Activated T-cell treated with anti-CD3 and anti-CD28 coated beads for 4 hours (primary cell): ENCODE results near the gene TULP4.
"Not testable (repeated sequence)": the region's sequence is repeated elsewhere in the genome, so short reads cannot be mapped to it uniquely, and the experiment has no call there.

Experiments used
- DNase-seq: peaks from one replicate; pipeline ENCODE4 v3.0.0-alpha.2; 2020

TULP4 gene

DNA sequence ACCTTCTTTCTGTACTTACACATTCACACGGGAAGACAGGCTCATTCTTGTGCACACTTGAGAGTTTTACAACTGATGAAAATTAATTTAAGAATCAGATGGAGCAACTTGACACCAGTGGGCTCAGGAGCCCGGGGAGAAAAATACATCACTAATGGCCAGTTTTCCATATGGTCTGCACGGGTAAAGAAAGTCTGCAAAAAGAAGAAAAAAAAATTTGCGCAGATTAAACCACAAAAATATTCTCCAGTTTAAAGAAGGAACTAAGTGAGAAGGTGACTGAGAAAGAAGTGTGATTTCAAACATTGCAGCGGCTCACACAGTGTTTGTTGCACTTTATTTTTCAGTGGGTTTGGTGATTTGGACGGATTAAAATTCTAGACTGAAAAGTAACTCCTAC, at the start of gene TULP4:
TULP4 (plus strand) TSS at position 301 of the 400 bp plus-strand sequence. CDS start 1,552 bp downstream, outside the sequence.
- DNase-seq = no peak

- no peak for DNase-seq
Measured at GRCh38 chr6:158262755-158263154, 49.5 kb upstream of the TULP4 start.

DNA sequence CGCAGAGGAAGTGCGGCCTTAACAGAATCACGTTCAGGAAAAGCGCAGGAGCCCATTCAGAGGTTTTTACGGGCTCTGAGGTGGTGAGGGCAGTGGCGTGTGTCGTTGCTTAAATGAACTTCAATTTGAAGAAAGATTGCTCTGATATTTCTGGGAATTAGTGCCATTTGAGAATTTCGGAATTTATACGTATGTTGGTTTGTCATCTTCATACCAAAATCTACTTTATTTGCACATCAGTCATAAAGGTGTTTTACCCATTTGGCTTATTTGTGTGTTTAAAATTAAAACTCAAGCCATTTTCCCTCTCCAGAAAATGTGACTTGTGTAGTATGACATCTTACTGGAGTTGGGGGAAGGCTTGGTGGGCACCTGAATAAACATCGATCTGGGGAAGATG, 48.1 kb upstream of the TULP4 start:
- no peak for DNase-seq

GRCh38 chr6:158266131-158266530, 46.1 kb upstream of the TULP4 start:
- no peak for DNase-seq

DNA sequence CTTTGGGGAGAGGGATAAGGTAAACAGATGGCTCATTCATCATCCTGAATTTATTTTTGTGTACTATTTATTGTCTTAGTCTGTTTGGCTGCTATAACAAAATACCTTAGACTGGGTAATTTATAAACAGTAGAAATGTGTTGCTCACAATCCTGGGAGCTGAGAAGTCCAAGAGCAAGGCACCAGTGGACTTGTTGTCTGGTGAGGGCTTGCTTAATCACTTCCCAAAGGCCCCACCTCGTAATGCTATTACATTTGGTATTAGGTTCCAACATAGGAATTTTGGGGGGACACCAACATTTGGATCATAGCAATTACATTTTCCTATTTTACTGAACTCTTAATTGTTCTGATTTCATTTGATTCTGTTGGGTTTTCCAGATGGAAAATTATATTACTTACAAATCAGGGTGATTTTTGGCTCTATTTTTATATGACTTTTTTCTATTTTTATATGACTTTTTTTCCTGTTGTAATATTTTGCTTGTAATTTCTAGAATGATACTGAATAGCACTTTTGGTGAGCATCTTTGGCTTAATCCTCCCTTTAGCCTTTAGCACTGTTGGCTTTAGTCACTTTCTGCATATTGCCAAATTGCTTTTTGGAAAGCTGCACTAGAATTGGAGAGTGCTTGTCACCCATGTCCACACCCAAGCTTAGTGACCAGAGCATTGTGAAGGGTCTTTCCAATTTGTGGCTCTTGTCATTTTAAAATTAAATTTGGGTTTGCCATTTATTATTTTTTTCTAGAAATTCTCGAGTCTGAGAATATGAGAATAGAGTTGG, 43.7 kb upstream of the TULP4 start:
- no peak for DNase-seq

DNA sequence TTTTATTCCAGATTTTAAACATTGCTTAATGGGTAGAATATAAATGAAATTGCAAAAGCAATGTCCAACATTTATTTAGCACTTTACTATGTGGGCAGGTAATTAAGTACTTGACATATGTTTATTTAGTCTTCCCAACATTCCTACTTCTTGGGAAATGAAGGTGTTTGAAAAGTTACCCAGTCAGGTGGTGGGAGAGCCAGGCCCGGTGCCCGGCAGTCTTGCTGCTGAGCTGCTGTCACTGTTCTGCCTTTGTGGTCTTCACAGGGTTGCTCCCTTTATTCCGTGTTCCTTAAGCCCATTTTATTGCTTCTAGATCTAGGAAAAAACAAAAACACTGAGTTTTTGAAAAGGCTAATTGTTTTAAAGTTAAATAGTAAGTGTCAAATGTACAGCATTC, 42.6 kb upstream of the TULP4 start:
- DNase-seq = no peak

DNA sequence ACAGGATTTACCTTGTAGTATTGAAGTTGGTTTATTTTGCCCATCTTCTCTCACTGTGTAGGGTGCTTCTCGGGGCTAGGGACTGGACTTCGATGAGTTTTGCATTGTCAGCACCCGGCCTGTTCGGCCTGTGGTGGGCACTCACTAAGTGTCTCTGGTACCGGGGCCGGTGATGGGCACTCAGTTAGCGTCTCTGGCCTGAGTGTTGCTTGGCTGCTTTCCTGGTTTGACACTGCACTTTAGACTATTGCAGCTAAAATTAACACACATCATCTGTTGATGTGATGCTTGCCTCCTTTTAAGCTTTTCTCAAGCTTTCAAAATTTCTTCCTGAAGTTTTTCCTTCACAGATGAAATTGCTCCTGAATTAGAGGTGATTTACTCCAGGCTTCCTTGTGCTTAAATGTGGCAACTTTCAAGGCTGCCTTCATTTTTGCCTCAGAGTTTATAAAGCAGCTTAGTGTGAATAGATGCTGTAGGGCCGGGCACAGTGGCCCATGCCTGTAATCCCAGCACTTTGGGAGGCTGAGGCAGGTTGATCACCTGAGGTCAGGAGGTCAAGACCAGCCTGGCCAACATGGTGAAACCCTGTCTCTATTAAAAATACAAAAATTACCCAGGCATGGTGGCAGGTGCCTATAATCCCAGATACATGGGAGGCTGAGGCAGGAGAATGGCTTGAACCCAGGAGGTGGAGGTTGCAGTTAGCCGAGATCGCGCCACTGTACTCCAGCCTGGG, 41.7 kb upstream of the TULP4 start:
- DNase-seq = no peak

DNA sequence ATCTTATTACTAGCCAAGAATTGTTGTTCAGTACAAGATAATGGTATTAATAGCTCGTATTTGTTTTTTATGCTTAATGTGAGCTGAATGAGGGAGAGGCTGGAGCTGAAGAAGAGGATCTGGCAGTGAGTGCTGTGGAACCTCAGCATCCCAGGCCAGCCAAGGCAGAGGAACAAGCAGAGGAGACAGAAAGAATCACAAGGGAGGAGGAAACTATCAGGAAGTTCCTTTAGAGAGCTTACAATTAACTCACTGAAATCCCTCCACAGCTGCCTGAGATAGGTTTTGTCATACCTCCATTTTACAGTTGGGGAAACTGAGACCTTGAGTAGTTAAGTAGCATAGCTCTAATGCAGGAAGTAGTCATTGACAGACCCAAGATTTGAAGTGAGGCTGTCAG, 39.9 kb upstream of the TULP4 start:
- no peak for DNase-seq

GRCh38 chr6:158278004-158278403, 34.3 kb upstream of the TULP4 start:
- DNase-seq = no peak

DNA sequence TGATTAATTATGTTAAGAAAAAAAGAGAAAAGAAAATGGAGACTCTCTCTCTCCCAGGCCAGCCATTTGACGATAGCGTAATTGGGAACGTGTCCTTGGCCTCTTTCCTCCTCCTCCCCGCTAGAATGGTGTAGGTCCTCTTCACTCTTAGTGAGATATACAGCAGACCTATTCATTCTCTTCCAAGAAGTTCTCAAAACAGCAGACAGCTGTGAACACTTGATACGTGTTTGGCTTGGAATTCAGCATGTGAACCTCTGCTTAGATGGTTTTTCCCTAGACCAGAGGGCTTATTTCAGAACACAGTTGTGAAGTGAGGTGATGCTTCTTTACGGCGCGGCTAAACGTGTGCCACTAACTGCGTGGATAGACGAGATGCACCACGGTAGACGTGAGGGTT, 32.6 kb upstream of the TULP4 start:
- DNase-seq = no peak

GRCh38 chr6:158283304-158283980, 28.8 kb upstream of the TULP4 start:
- no peak for DNase-seq

DNA sequence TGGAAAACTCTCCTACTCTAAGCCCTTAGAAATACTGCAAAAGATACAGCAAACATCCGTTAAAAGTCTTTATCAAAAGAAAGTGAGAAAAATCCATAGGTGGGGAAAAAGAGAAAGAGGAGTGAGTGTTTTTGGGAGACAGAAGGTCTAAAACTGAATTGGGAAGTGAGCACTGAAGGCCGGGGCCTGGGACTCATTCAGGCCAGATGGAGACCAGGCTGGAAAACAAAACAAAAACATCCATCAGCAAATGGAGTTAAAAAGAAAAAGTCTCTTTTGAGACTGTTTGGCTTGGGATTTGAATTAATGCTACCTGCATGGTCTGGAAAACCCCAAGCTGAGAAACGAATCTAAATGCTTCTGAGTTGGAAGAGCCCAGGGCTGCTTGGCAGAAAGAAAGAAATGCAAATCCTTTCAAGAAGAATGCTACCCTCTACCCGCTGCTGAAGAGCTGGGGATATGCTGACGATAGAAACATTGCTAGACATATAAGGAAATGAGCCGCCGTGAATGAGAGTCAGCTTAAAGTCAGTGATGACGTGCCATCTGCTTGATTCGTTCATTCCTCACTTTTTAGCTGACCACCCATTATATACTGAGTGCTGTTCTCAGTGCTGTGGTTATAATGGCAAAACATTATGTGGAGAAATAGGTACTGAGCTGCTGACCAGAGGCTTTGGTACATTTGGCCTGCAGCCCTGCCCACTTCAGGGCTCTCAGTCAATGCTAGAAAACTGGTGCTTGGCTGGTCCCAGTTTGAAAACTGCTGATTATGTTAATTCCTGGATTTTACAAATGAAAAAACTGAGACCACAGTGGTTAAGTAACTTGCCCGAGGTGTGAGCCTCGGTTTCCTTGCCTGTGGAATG, 28.0 kb upstream of the TULP4 start:
- DNase-seq = no peak

DNA sequence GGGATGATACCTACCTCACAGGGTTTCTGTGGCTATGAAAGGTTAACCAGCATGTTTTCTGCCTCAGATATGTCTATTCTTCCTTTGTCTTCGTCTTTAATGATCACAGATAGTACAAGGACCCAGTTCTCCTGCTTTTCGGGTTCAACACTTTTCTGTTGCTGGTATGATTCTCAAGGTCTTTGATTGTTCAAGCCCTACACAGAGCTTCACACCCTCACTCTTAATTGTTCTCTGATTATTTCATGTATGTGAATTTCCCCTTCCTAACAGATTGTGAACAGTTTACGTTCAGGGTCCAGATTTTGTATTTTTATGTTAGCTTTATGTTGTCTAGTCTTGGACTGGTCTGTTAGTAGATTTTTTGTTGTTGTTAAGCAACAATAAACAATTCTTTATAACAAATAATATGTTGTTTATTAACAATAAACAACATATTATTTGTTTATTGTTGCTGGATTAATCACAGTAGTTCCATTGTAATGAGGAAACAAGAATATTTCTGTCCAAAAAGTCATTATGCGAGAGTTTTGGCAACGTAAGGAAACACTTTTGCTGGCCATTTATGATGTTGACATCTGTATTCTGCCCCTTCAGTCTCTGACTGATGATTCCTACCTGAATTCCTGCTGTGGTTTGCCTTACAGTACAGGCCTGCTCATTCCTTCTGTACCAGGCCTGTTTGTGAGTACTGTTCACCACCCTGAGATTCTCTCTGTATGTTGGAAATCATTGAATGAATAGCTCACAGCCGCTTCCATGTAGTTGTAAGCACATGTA, 27.2 kb upstream of the TULP4 start:
- DNase-seq = no peak

GRCh38 chr6:158285656-158286021, 26.6 kb upstream of the TULP4 start:
- no peak for DNase-seq

GRCh38 chr6:158286413-158286812, 25.9 kb upstream of the TULP4 start:
- DNase-seq = no peak

- no peak for DNase-seq
Measured at GRCh38 chr6:158287047-158287446, 25.2 kb upstream of the TULP4 start.

GRCh38 chr6:158290040-158290439, 22.2 kb upstream of the TULP4 start:
- DNase-seq = no peak

GRCh38 chr6:158290659-158291058, 21.6 kb upstream of the TULP4 start:
- peak; percentile 27 for DNase-seq

DNA sequence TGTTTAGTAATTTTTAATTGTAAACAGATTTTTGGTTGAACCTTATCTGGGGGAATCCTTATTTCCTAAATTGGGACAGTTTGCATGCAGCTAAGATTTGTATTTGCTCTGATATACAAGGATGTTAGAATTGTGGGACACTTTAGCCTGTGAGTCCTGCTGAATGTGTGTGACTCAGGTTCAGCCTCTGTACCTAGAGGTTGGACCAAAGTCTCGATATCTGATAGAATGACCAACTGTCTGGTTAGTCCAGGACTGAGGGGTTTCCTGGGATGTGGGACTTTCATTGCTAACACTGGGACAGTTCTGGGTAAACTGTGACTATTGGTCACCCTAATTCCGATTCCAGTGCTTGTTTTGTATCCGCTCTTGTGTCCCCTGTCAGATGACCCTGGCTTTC, 20.2 kb upstream of the TULP4 start:
- no peak for DNase-seq

DNA sequence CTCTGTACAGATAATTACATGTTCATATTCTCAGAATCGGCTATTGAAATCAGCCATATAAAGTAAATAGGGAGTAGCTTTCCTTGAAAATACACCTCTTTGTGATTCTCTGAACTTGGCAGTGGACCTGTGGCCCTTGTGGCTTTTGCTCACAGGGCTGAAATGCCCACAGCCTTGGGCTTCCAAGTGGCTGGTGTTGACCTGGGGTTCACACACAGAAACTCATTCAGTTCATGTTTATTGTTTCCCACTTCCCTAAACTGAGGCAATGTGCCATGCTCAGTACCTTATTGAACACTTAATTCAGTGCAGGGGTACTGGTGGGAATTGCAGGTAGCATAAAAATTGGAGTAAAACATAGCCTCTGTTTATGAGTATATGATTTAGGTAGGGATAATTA, 19.1 kb upstream of the TULP4 start:
- DNase-seq = no peak

DNA sequence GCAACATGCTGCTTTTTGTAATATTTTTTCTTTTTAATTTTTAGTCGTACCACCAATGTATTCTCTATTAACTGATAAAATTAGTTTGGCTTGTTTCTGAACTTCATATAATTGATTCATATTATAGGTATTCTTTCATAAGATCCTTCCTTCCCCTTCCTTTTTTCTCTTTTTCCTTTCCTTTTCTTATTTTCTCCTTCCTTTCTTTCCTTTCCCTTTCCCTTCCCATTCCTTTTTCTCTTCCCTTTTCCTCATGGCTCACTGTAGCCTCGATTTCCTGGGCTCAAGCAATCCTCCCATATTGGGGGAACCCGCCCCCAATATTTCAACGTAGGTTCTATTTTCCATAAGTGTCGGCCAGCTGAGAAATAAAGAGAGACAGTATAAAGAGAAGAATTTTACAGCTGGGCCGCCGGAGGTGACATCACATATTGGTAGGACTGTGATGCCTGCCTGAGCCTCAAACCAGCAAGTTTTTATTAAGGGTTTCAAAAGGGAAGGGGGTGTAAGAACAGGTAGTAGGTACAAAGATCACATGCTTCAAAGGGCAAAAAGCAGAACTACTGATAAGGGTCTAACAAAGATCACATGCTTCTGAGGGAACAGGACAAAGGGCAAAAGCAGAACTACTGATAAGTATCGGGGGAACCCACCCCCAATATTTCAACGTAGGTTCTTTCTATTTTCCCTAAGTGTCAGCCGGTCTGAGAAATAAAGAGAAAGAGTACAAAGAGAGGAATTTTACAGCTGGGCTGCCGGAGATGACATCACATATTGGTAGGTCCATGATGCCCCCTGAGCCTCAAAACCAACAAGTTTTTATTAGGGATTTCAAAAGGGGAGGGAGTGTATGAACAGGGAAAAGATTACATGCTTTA, 16.1 kb upstream of the TULP4 start:
- not testable (repeated sequence) for DNase-seq
